HepG2 (cell line): ENCODE measurements around the gene GRB10. TPM values are rescaled to one million over a fixed set of nuclear protein-coding genes. Genes with fewer than 3 reads are reported as not detected.

ENCODE experiments used
- ATF5 ChIP-seq: sonication (generic); formaldehyde crosslinking; IDR thresholded peaks from 2 replicates; pipeline ENCODE4 v1.4.0; 2020; ENCODE audit warnings: mild to moderate bottlenecking, low read depth, missing genetic modification reagents
- ATRX ChIP-seq: sonication (generic); formaldehyde crosslinking; IDR thresholded peaks from 2 replicates; pipeline ENCODE4 v1.4.0; 2020; ENCODE audit warnings: missing genetic modification reagents, borderline replicate concordance
- FOXP1 ChIP-seq, 2 experiments: fragments of 450-650 bp in 1 of 2; IDR thresholded peaks; 2 replicates each; pipeline ENCODE4 v1.6.1; 2017 to 2018; ENCODE audit warnings: antibody characterized with exemption in 1 of 2
- HMG20A ChIP-seq: IDR thresholded peaks from 2 replicates; pipeline ENCODE4 v1.6.1; 2016; ENCODE audit warnings: borderline replicate concordance
- MTA3 ChIP-seq: sonication (generic); formaldehyde crosslinking; IDR thresholded peaks from 2 replicates; pipeline ENCODE4 v1.4.0; 2020; ENCODE audit warnings: missing genetic modification reagents
- MTF2 ChIP-seq: sonication (generic); formaldehyde crosslinking; IDR thresholded peaks from 2 replicates; pipeline ENCODE4 v1.5.0; 2020; ENCODE audit warnings: missing genetic modification reagents, borderline replicate concordance
- MYC ChIP-seq: sonication (generic); formaldehyde crosslinking; IDR thresholded peaks from 2 replicates; pipeline ENCODE4 v1.9.0; 2021; ENCODE audit warnings: missing genetic modification reagents, borderline replicate concordance
- NCOA1 ChIP-seq: sonication (generic); formaldehyde crosslinking; IDR thresholded peaks from 2 replicates; pipeline ENCODE4 v1.9.0; 2021; ENCODE audit warnings: missing genetic modification reagents
- PAXIP1 ChIP-seq: sonication (generic); formaldehyde crosslinking; conservative IDR thresholded peaks from 2 replicates; pipeline ENCODE4 v1.4.0; 2020; ENCODE audit warnings: mild to moderate bottlenecking, missing genetic modification reagents, moderate library complexity
- POLR2G ChIP-seq: fragments of 200-400 bp; formaldehyde crosslinking; IDR thresholded peaks from 2 replicates; pipeline ENCODE4 v1.6.1; 2018; ENCODE audit warnings: mild to moderate bottlenecking, low read depth, low read length, moderate library complexity
- RAD21 ChIP-seq: fragments of 450-650 bp; formaldehyde crosslinking; IDR thresholded peaks from 2 replicates; pipeline ENCODE4 v1.5.0; 2020; ENCODE audit warnings: mild to moderate bottlenecking
- STAG1 ChIP-seq: sonication (generic); formaldehyde crosslinking; IDR thresholded peaks from 2 replicates; pipeline ENCODE4 v1.4.0; 2020; ENCODE audit warnings: missing genetic modification reagents
- SYNCRIP ChIP-seq: fragments of 200-400 bp; formaldehyde crosslinking; IDR thresholded peaks from 2 replicates; pipeline ENCODE4 v1.6.1; 2018; ENCODE audit warnings: mild to moderate bottlenecking, low read depth, low read length; ENCODE audit not compliant: insufficient read depth
- THRA ChIP-seq: sonication (generic); formaldehyde crosslinking; IDR thresholded peaks from 2 replicates; pipeline ENCODE4 v1.4.0; 2020; ENCODE audit warnings: missing genetic modification reagents, borderline replicate concordance
- ZGPAT ChIP-seq: IDR thresholded peaks from 2 replicates; pipeline ENCODE4 v1.6.1; 2016; ENCODE audit warnings: mild to moderate bottlenecking
- ZMYM4 ChIP-seq: sonication (generic); formaldehyde crosslinking; IDR thresholded peaks from 2 replicates; pipeline ENCODE4 v1.8.1; 2023; ENCODE audit warnings: mild to moderate bottlenecking, missing genetic modification reagents
- ZNF234 ChIP-seq: sonication (generic); formaldehyde crosslinking; conservative IDR thresholded peaks from 2 replicates; pipeline ENCODE4 v1.5.1; 2020; ENCODE audit warnings: mild to moderate bottlenecking, missing genetic modification reagents
- ZNF280D ChIP-seq: sonication (generic); formaldehyde crosslinking; IDR thresholded peaks from 2 replicates; pipeline ENCODE4 v1.5.1; 2020; ENCODE audit warnings: mild to moderate bottlenecking, missing genetic modification reagents
- ZNF33B ChIP-seq: sonication (generic); formaldehyde crosslinking; IDR thresholded peaks from 2 replicates; pipeline ENCODE4 v1.5.1; 2020; ENCODE audit warnings: mild to moderate bottlenecking, missing genetic modification reagents
- polyA plus RNA-seq, 8 experiments: library from polyadenylated mRNA; depleted of rRNA in 3 of 8; stranded (reverse) in 7 of 8; unstranded in 1 of 8; fragments of >200 nt; fragmentation: Illumina TruSeq in 4 of 8; extraction: Trizol in 4 of 8; gene quantifications; 2 replicates each; pipeline versions ENCODE4 v1.2.1 to v1.2.3, GENCODE V29; 2011 to 2016; ENCODE audit warnings: low read depth in 4 of 8, missing spikeins in 1 of 8, mixed read lengths in 1 of 8; ENCODE audit not compliant: insufficient read depth in 1 of 8
- total RNA-seq, 5 experiments: library from RNA; depleted of rRNA; stranded (reverse); fragments of >200 nt; fragmentation: Illumina TruSeq; extraction: Trizol; gene quantifications; 2 replicates each; pipeline ENCODE4 v1.2.3, GENCODE V29; 2016; ENCODE audit warnings: low read depth in 1 of 5

GRB10 gene
- total and polyA plus RNA-seq, 2 of the 13 experiments (the other 11 are each of a cell fraction or from before 2014, with no cell fraction given), result 4.0 to 6.8 TPM

- TF ChIP-seq POLR2G (no peak), THRA (CRISPR knock-in tag) (no peak), ATF5 (CRISPR knock-in tag) (no peak), PAXIP1 (peak; percentile 69), ZNF234 (CRISPR knock-in tag) (no peak), MYC (CRISPR knock-in tag) (peak; percentile 52; the same call in 1 of the 2 replicates), MTF2 (CRISPR knock-in tag) (no peak), NCOA1 (no peak), ZMYM4 (CRISPR knock-in tag) (no peak), MTA3 (CRISPR knock-in tag) (no peak), SYNCRIP (no peak), STAG1 (no peak; the same call in none of the 2 replicates), ATRX (CRISPR knock-in tag) (no peak), FOXP1 (IDR thresholded peaks at IDR 0.05) (no peak), FOXP1 (CRISPR knock-in tag; IDR thresholded peaks at IDR 0.05) (peak; percentile 37; the same call in 1 of the 2 replicates), ZNF280D (CRISPR knock-in tag) (no peak), RAD21 (CRISPR knock-in tag) (no peak), ZGPAT (no peak), HMG20A (CRISPR knock-in tag) (0 out of 2 replicates have a peak, but pooled peaks have one; percentile 50), ZNF33B (CRISPR knock-in tag) (no peak)
Observed at GRCh38 chr7:50677638-50677996, 105.1 kb downstream of the GRB10 start (continued).
